Measurements from ENCODE around the gene CCT2.

CCT2 gene

GRCh38 chr12:69649529-69649928 is 64.3 kb downstream of the CCT2 start:
- H3K79me2 ChIP-seq = no peaks in the 10 kb centered on the region
- no peaks in the 10 kb centered on the region for H3K36me3 ChIP-seq (ENCODE audit: control insufficient read depth, insufficient read depth, low read length)
- TF ChIP-seq CTCF (IDR thresholded peaks at IDR 0.05) = no peak
- H3K4me3 ChIP-seq (ENCODE audit: low read depth, low read length) = no peak overlapping the region
- H3K4me2 ChIP-seq (ENCODE audit: low read length) = no peak overlapping the region
- H3K9ac ChIP-seq = no peak overlapping the region
- no peaks in the 10 kb centered on the region for H3K9me3 ChIP-seq (ENCODE audit: control insufficient read depth, low read length)
- H3K27me3 ChIP-seq (ENCODE audit: control insufficient read depth, insufficient read depth, low read length) = no peaks in the 10 kb centered on the region
- H3K27ac ChIP-seq = no peak overlapping the region
- H3K4me1 ChIP-seq = no peaks in the 10 kb centered on the region
- no peak overlapping the region for H2AFZ ChIP-seq
